ENCODE results near the gene NBEAL2. TPM values are rescaled to one million over a fixed set of nuclear protein-coding genes. Genes with fewer than 3 reads are reported as not detected.

NBEAL2 gene
- total and polyA plus RNA-seq, 2 experiments from 2014 or later, result 38.6 to 42.2 TPM

- Histone ChIP-seq H3K4me1 (ENCODE audit: insufficient read depth) (peaks cover 8% of the 10 kb centered on the region), H3K27ac (peak overlapping the region; percentile 94), H2AFZ (peak overlapping the region; percentile 60), H3K27me3 (no peaks in the 10 kb centered on the region), H3K36me3 (replicated peaks; ENCODE audit: insufficient read depth, low read depth) (no peaks in the 10 kb centered on the region), H4K20me1 (ENCODE audit: insufficient read depth, poor library complexity, severe bottlenecking) (no peaks in the 10 kb centered on the region), H3K9me3 (ENCODE audit: low read depth) (no peaks in the 10 kb centered on the region), H3K4me3 (peak overlapping the region; percentile 32), H3K4me2 (peak overlapping the region; percentile 91), H3K9me2 (replicated peaks; ENCODE audit: insufficient read depth) (no peaks in the 10 kb centered on the region), H3K79me2 (no peaks in the 10 kb centered on the region)
- TF ChIP-seq EZH2phosphoT487 (IDR thresholded peaks at IDR 0.05; ENCODE audit: low read depth, severe bottlenecking, unreplicated experiment) (no peak), CTCF (IDR thresholded peaks at IDR 0.05; ENCODE audit: poor library complexity) (peak; percentile 13), EZH2 (IDR thresholded peaks at IDR 0.05; ENCODE audit: borderline replicate concordance) (no peak)
- DNase-seq (ENCODE audit: low spot score), result peak; percentile 96
- WGBS (ENCODE audit: low lambda C conversion rate, missing lambda C conversion rate), result 4% methylated on average over 44 of the region's 85 CpGs
Measured at GRCh38 chr3:47009225-47010110, 30.0 kb downstream of the NBEAL2 start.

GRCh38 chr3:47010111-47010712 lies 30.7 kb downstream of the NBEAL2 start:
- 79% methylated on average over 23 of the region's 23 CpGs for WGBS (ENCODE audit: low lambda C conversion rate, missing lambda C conversion rate)
- H3K9me2 ChIP-seq (replicated peaks; ENCODE audit: insufficient read depth), result no peaks in the 10 kb centered on the region
- H4K20me1 ChIP-seq (ENCODE audit: insufficient read depth, poor library complexity, severe bottlenecking), result no peaks in the 10 kb centered on the region
- no peaks in the 10 kb centered on the region for H3K27me3 ChIP-seq
- H3K36me3 ChIP-seq (replicated peaks; ENCODE audit: insufficient read depth, low read depth), result no peaks in the 10 kb centered on the region
- H3K27ac ChIP-seq, result peak overlapping the region; percentile 94
- no peak for TF ChIP-seq CTCF (IDR thresholded peaks at IDR 0.05; ENCODE audit: poor library complexity)
- no peak for TF ChIP-seq EZH2phosphoT487 (IDR thresholded peaks at IDR 0.05; ENCODE audit: low read depth, severe bottlenecking, unreplicated experiment)
- TF ChIP-seq EZH2 (IDR thresholded peaks at IDR 0.05; ENCODE audit: borderline replicate concordance), result no peak
- no peak for DNase-seq (ENCODE audit: low spot score)
- H3K4me2 ChIP-seq, result peak overlapping the region; percentile 91
- H3K79me2 ChIP-seq, result no peaks in the 10 kb centered on the region
- H3K4me1 ChIP-seq (ENCODE audit: insufficient read depth), result peaks cover 9% of the 10 kb centered on the region
- peak overlapping the region; percentile 32 for H3K4me3 ChIP-seq
- H3K9me3 ChIP-seq (ENCODE audit: low read depth), result no peaks in the 10 kb centered on the region
- peak overlapping the region; percentile 60 for H2AFZ ChIP-seq

- H3K27me3 ChIP-seq, result no peaks in the 10 kb centered on the region
- no peak overlapping the region for H3K4me2 ChIP-seq
- H3K27ac ChIP-seq, result no peak overlapping the region
- H3K4me1 ChIP-seq (ENCODE audit: insufficient read depth), result peaks cover 13% of the 10 kb centered on the region
- TF ChIP-seq CTCF (IDR thresholded peaks at IDR 0.05; ENCODE audit: poor library complexity) (no peak), EZH2phosphoT487 (IDR thresholded peaks at IDR 0.05; ENCODE audit: low read depth, severe bottlenecking, unreplicated experiment) (no peak), EZH2 (IDR thresholded peaks at IDR 0.05; ENCODE audit: borderline replicate concordance) (no peak)
- H2AFZ ChIP-seq, result no peak overlapping the region
- no peaks in the 10 kb centered on the region for H3K36me3 ChIP-seq (replicated peaks; ENCODE audit: insufficient read depth, low read depth)
- H3K9me3 ChIP-seq (ENCODE audit: low read depth), result no peaks in the 10 kb centered on the region
- no peaks in the 10 kb centered on the region for H3K9me2 ChIP-seq (replicated peaks; ENCODE audit: insufficient read depth)
- no peak overlapping the region for H3K4me3 ChIP-seq
- H3K79me2 ChIP-seq, result no peaks in the 10 kb centered on the region
- no peaks in the 10 kb centered on the region for H4K20me1 ChIP-seq (ENCODE audit: insufficient read depth, poor library complexity, severe bottlenecking)
- WGBS (ENCODE audit: low lambda C conversion rate, missing lambda C conversion rate), result 94% methylated on average over 5 of the region's 5 CpGs
- no peak for DNase-seq (ENCODE audit: low spot score)
Measured at GRCh38 chr3:47010910-47011309, 31.4 kb downstream of the NBEAL2 start.

All from hepatocyte (in vitro differentiated cells).